ENCODE measurements around the gene KRTAP20-4.

KRTAP20-4 gene

GRCh38 chr21:30652891-30653290, 32.5 kb downstream of the KRTAP20-4 start:
- DNase-seq (ENCODE audit: low spot score), result no peak

GRCh38 chr21:30668776-30669175, 48.3 kb downstream of the KRTAP20-4 start:
- no peak for DNase-seq (ENCODE audit: low spot score)
